ENCODE results near the gene REPS1.

The REPS1 gene

DNA sequence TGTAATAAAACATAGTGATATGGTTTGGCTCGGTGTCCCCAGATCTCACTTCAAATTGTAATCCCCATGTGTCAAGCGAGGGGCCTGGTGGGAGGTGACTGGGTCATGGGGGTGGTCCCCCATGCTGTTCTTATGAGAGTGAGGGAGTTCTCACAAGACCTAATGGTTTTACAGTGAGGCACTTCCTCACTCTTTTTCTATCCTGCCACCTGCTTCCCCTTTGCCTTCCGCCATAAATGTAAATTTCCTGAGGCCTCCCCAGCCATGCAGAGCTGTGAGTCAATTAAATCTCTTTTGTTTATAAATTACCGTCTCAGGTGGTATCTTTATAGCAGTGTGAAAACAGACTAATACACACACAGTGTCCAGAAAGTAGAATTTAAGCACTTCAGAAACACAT lies 78.5 kb downstream of the REPS1 start:
- Histone ChIP-seq H3K27ac (ENCODE audit: low read depth, low read length) (no peak overlapping the region), H3K9ac (ENCODE audit: low read depth in 1 of 2, low read length in 2 of 2) (no peak overlapping the region), H3K4me1 (ENCODE audit: control insufficient read depth in 1 of 2, insufficient read depth in 2 of 2, low read length in 2 of 2) (no peaks in the 10 kb centered on the region), H3K36me3 (ENCODE audit: control insufficient read depth in 1 of 2, insufficient read depth in 2 of 2, low read length in 2 of 2) (peaks cover 26 to 65% of the 10 kb centered on the region in 2 donors), H3K27me3 (ENCODE audit: control insufficient read depth in 1 of 2, insufficient read depth in 2 of 2, low read length in 2 of 2) (no peaks in the 10 kb centered on the region), H3K4me3 (ENCODE audit: low read depth in 1 of 2, low read length in 2 of 2) (no peak overlapping the region), H3K9me3 (ENCODE audit: control insufficient read depth in 1 of 2, low read length in 2 of 2) (no peaks in the 10 kb centered on the region)

DNA sequence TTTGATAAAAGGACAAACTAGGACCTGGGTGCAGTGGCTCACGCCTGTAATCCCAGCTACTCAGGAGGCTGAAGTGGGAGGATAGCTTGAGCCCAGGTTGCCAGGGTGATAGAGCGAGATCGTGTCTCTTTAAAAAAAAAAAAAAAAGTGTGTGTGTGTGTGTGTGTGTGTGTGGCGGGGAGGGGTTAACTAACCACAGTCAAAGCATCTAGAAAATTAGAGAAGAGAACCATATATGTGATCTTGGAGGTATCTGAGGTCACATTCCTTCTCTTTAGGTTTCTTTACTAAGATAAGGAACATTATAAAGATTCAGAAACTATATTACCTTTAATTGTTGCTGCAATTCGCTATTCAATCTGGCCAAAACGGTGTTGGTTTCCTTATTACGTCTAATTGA lies 80.9 kb downstream of the REPS1 start:
- H3K27me3 ChIP-seq (ENCODE audit: control insufficient read depth in 1 of 2, insufficient read depth in 2 of 2, low read length in 2 of 2) = no peaks in the 10 kb centered on the region
- no peak overlapping the region for H3K9ac ChIP-seq (ENCODE audit: low read depth in 1 of 2, low read length in 2 of 2)
- no peak overlapping the region for H3K27ac ChIP-seq (ENCODE audit: low read depth, low read length)
- peaks cover 19 to 57% of the 10 kb centered on the region in 2 donors for H3K36me3 ChIP-seq (ENCODE audit: control insufficient read depth in 1 of 2, insufficient read depth in 2 of 2, low read length in 2 of 2)
- no peak overlapping the region for H3K4me3 ChIP-seq (ENCODE audit: low read depth in 1 of 2, low read length in 2 of 2)
- no peaks in the 10 kb centered on the region for H3K9me3 ChIP-seq (ENCODE audit: control insufficient read depth in 1 of 2, low read length in 2 of 2)
- no peaks in the 10 kb centered on the region for H3K4me1 ChIP-seq (ENCODE audit: control insufficient read depth in 1 of 2, insufficient read depth in 2 of 2, low read length in 2 of 2)

DNA sequence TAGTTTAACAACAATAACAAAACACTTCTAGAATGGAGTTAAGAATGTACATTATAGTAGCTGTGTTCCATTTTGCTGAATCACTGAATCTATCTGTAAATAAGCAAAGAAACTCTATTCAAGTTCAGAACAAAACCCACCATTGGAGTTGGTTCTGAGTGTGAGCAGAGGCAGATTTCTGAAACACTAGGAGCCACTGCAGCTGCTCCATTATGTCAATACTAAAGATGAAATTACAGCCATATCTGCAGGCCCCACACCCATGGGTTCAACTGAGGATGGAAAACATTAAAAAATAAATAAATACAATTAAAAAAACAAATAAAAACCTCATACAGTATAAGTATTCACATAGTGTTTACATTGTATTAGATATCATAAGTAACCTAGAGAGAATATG lies 91.0 kb downstream of the REPS1 start:
- no peak overlapping the region for H3K4me3 ChIP-seq (ENCODE audit: low read depth in 1 of 2, low read length in 2 of 2)
- H3K4me1 ChIP-seq (ENCODE audit: control insufficient read depth in 1 of 2, insufficient read depth in 2 of 2, low read length in 2 of 2) = no peaks in the 10 kb centered on the region
- no peaks in the 10 kb centered on the region for H3K9me3 ChIP-seq (ENCODE audit: control insufficient read depth in 1 of 2, low read length in 2 of 2)
- peaks cover 13 to 18% of the 10 kb centered on the region in 2 donors for H3K36me3 ChIP-seq (ENCODE audit: control insufficient read depth in 1 of 2, insufficient read depth in 2 of 2, low read length in 2 of 2)
- H3K27me3 ChIP-seq (ENCODE audit: control insufficient read depth in 1 of 2, insufficient read depth in 2 of 2, low read length in 2 of 2) = no peaks in the 10 kb centered on the region
- H3K27ac ChIP-seq (ENCODE audit: low read depth, low read length) = no peak overlapping the region
- H3K9ac ChIP-seq (ENCODE audit: low read depth in 1 of 2, low read length in 2 of 2) = no peak overlapping the region

DNA sequence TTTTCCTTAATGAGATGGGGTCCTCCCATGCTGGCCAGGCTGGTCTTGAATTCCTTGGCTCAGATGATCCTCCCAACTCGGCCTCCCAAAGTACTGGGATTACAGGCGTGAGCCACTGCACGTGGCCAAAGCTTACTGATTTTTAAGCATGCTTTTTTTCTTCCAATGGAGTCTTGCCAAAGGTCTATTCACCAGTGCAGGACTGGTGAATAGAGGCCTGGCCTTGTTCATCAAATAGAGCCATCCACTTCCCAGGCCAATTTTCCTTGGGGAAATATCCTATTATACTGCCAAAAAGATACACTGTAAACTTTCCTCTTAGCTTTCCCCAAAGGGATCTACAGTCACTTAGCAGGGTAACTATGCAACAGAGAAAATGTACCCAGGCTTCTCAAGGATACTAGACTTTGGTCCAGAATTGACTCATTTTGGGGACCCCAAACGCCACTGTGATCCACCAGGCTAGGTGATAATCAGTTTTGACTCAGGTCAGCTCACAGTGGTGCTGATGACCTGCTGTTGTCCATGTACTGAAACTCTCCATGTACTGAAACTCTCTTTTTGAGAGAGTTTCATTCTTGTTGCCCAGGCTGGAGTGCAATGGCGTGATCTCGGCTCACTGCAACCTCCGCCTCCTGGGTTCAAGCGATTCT lies 91.8 kb downstream of the REPS1 start:
- no peaks in the 10 kb centered on the region for H3K27me3 ChIP-seq (ENCODE audit: control insufficient read depth in 1 of 2, insufficient read depth in 2 of 2, low read length in 2 of 2)
- H3K27ac ChIP-seq (ENCODE audit: low read depth, low read length) = no peak overlapping the region
- H3K9me3 ChIP-seq (ENCODE audit: control insufficient read depth in 1 of 2, low read length in 2 of 2) = no peaks in the 10 kb centered on the region
- peaks cover 8 to 18% of the 10 kb centered on the region in 2 donors for H3K36me3 ChIP-seq (ENCODE audit: control insufficient read depth in 1 of 2, insufficient read depth in 2 of 2, low read length in 2 of 2)
- no peak overlapping the region for H3K9ac ChIP-seq (ENCODE audit: low read depth in 1 of 2, low read length in 2 of 2)
- H3K4me1 ChIP-seq (ENCODE audit: control insufficient read depth in 1 of 2, insufficient read depth in 2 of 2, low read length in 2 of 2) = no peaks in the 10 kb centered on the region
- H3K4me3 ChIP-seq (ENCODE audit: low read depth in 1 of 2, low read length in 2 of 2) = no peak overlapping the region

DNA sequence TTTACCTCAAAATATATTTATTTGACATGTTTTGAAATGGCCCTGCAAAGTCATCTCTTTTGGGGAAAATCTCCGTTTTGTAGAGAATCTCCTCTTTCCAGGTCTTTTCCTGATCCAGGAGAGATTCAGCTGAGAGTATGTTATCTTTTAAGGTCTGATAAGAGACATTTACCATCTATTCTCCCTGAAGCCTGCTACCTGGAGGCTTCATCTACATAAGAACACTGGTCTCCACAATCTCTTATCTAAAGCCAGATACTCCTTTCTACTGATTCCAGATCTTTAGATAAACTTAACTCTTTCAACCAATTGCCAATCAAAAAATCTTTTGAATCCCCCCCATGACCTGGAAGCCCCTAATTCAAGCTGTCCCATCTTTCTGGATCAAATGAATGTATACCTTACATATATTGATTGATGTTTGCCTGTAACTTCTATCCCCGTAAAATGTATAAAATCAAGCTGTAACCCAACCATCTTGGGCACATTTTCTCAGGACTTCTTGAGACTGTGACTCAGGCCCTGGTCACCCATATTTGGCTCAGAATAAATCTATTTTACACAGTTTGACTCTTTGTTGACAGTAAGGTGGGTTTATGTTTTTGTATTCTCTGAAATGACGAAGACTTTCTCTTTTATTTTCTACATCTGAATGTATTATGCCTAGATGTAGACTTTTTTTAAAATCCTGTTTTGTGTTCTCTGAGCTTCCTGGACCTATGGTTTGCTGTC lies 96.6 kb downstream of the REPS1 start:
- no peak overlapping the region for H3K4me3 ChIP-seq (ENCODE audit: low read depth in 1 of 2, low read length in 2 of 2)
- H3K4me1 ChIP-seq (ENCODE audit: control insufficient read depth in 1 of 2, insufficient read depth in 2 of 2, low read length in 2 of 2) = no peaks in the 10 kb centered on the region
- peaks cover 0 to 6% of the 10 kb centered on the region in 2 donors for H3K36me3 ChIP-seq (ENCODE audit: control insufficient read depth in 1 of 2, insufficient read depth in 2 of 2, low read length in 2 of 2)

DNA sequence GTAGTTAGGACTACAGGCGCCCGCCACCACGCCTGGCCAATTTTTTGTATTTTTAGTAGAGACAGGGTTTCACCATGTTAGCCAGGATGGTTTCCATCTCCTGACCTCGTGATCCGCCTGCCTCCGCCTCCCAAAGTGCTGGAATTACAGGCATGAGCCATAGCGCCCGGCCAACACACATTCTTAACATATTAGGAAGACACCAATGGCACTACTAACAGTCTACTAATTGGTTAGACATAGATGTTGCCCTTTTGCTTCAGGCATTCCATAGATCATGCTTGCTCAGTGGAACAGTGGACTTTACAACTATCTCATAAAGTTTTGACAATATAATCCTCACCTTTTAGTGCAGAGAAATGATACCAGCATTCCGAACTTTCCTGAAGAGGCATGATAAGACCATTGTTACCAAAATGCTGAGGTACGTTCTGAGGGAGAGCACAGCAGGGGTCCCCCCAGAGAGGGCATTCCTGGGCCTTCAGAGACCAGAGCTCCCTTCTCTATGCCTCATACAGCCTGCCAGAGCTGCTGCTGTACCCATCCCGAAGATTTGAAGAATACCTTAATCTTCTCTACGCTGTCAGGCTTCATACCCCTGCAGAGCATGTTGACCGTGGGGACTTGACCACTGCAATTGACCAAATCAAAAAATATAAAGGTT lies 102.8 kb downstream of the REPS1 start:
- H3K4me3 ChIP-seq (ENCODE audit: low read depth in 1 of 2, low read length in 2 of 2) = no peak overlapping the region
- H3K4me1 ChIP-seq (ENCODE audit: control insufficient read depth in 1 of 2, insufficient read depth in 2 of 2, low read length in 2 of 2) = no peaks in the 10 kb centered on the region
- H3K9me3 ChIP-seq (ENCODE audit: control insufficient read depth in 1 of 2, low read length in 2 of 2) = no peaks in the 10 kb centered on the region
- H3K27ac ChIP-seq (ENCODE audit: low read depth, low read length) = no peak overlapping the region
- H3K36me3 ChIP-seq (ENCODE audit: control insufficient read depth in 1 of 2, insufficient read depth in 2 of 2, low read length in 2 of 2) = no peaks in the 10 kb centered on the region
- H3K27me3 ChIP-seq (ENCODE audit: control insufficient read depth in 1 of 2, insufficient read depth in 2 of 2, low read length in 2 of 2) = no peaks in the 10 kb centered on the region
- no peak overlapping the region for H3K9ac ChIP-seq (ENCODE audit: low read depth in 1 of 2, low read length in 2 of 2)

More for the DNA sequence above, 96.6 kb downstream of the REPS1 start:
- Histone ChIP-seq H3K27me3 (ENCODE audit: control insufficient read depth in 1 of 2, insufficient read depth in 2 of 2, low read length in 2 of 2) (no peaks in the 10 kb centered on the region), H3K27ac (ENCODE audit: low read depth, low read length) (no peak overlapping the region), H3K9me3 (ENCODE audit: control insufficient read depth in 1 of 2, low read length in 2 of 2) (no peaks in the 10 kb centered on the region), H3K9ac (ENCODE audit: low read depth in 1 of 2, low read length in 2 of 2) (no peak overlapping the region)

DNA sequence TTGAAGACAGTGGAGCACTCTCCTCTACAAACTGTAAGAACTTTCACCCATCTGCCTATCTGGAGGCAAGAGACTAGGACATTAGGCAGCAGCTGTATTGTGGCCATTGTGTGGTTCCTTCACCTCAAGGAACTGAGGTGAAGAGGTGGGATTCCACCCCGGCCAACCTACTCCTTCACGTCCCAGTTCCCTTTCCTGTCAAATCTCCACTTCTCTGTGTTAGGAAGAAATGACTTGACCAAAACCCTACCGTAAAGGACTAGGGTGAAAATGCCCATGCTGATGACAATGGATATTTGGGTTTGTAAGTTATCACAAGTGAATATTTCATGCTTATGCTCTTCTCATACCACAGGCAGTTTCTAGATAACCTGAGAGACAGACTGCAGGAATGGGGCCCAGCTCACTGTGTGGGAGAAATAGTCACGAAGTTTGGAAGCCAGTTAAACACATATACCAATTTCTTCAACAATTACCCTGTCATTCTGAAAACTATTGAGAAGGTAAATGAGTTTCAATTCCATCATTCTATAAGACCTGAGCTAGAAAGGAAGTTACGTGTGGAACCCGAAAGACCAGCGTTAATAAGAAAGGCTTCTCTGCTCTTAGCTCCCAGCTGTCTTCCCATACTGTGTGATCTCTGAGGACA lies 105.6 kb downstream of the REPS1 start:
- H3K27me3 ChIP-seq (ENCODE audit: control insufficient read depth in 1 of 2, insufficient read depth in 2 of 2, low read length in 2 of 2) = no peaks in the 10 kb centered on the region
- H3K9ac ChIP-seq (ENCODE audit: low read depth in 1 of 2, low read length in 2 of 2) = no peak overlapping the region
- no peak overlapping the region for H3K4me3 ChIP-seq (ENCODE audit: low read depth in 1 of 2, low read length in 2 of 2)
- H3K27ac ChIP-seq (ENCODE audit: low read depth, low read length) = no peak overlapping the region
- H3K36me3 ChIP-seq (ENCODE audit: control insufficient read depth in 1 of 2, insufficient read depth in 2 of 2, low read length in 2 of 2) = no peaks in the 10 kb centered on the region
- H3K4me1 ChIP-seq (ENCODE audit: control insufficient read depth in 1 of 2, insufficient read depth in 2 of 2, low read length in 2 of 2) = no peaks in the 10 kb centered on the region
- H3K9me3 ChIP-seq (ENCODE audit: control insufficient read depth in 1 of 2, low read length in 2 of 2) = no peaks in the 10 kb centered on the region

DNA sequence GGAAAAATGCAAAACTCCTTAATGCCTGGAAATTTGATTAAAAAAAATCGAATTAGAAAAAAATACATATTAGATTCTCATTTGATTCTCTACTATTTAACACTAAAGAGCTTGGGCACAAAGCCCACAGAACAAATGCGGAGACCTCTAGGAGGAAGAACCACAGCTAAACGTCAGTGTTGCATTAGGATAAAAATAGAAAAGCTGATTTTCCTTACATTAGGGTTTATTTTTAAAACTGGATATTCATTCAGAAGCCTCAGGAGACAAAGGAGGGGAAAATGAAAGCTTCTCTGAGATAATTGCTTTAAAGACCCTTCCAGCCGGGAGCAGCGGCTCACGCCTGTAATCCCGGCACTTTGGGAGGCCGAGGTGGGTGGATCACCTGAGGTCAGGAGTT lies 114.9 kb downstream of the REPS1 start:
- Histone ChIP-seq H3K36me3 (ENCODE audit: control insufficient read depth in 1 of 2, insufficient read depth in 2 of 2, low read length in 2 of 2) (no peaks in the 10 kb centered on the region), H3K4me1 (ENCODE audit: control insufficient read depth in 1 of 2, insufficient read depth in 2 of 2, low read length in 2 of 2) (no peaks in the 10 kb centered on the region), H3K27ac (ENCODE audit: low read depth, low read length) (no peak overlapping the region), H3K4me3 (ENCODE audit: low read depth in 1 of 2, low read length in 2 of 2) (no peak overlapping the region), H3K27me3 (ENCODE audit: control insufficient read depth in 1 of 2, insufficient read depth in 2 of 2, low read length in 2 of 2) (no peaks in the 10 kb centered on the region), H3K9ac (ENCODE audit: low read depth in 1 of 2, low read length in 2 of 2) (no peak overlapping the region), H3K9me3 (ENCODE audit: control insufficient read depth in 1 of 2, low read length in 2 of 2) (no peaks in the 10 kb centered on the region)

DNA sequence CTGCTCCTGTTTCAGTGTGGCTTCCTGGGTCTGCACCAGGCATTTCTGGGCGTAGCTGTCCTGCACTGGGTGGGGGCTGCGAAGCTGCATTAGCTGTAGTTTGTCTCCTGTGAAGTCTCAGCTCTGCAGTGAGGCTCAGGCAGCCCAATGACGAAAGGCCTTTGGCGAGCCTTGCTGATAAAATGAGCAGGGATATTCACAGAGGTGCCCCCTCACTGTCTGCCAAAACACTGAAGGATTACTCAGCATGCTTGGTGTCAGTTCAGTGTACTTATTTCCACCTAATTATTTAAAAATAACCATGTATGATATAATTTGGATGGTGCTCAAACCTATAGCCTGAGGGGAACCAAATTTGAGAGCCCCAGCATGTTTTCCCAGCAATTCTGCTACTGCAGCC lies 118.7 kb downstream of the REPS1 start:
- no peaks in the 10 kb centered on the region for H3K36me3 ChIP-seq (ENCODE audit: control insufficient read depth in 1 of 2, insufficient read depth in 2 of 2, low read length in 2 of 2)
- H3K4me3 ChIP-seq (ENCODE audit: low read depth in 1 of 2, low read length in 2 of 2) = no peak overlapping the region
- H3K9me3 ChIP-seq (ENCODE audit: control insufficient read depth in 1 of 2, low read length in 2 of 2) = no peaks in the 10 kb centered on the region
- H3K4me1 ChIP-seq (ENCODE audit: control insufficient read depth in 1 of 2, insufficient read depth in 2 of 2, low read length in 2 of 2) = no peaks in the 10 kb centered on the region
- no peak overlapping the region for H3K9ac ChIP-seq (ENCODE audit: low read depth in 1 of 2, low read length in 2 of 2)
- no peak overlapping the region for H3K27ac ChIP-seq (ENCODE audit: low read depth, low read length)
- H3K27me3 ChIP-seq (ENCODE audit: control insufficient read depth in 1 of 2, insufficient read depth in 2 of 2, low read length in 2 of 2) = no peaks in the 10 kb centered on the region

DNA sequence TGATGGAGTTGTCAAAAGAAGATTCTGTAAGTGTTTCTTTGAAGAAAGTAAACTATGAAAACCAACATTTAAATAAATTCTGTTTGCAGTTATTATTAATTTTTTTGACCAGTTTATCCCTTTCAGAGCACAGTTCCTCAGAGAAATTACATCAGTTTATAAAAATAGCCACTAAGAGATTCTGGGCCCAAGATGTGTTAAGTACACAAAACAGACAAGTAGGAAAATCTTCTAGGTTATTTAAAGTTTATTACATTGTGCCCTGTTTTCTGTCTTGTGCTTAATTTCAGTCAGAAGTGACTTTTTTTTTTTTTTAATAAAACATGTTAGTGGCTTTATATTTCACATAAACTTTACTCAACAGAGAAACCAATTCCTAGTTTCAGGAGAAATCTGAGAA lies 119.9 kb downstream of the REPS1 start:
- Histone ChIP-seq H3K4me3 (ENCODE audit: low read depth in 1 of 2, low read length in 2 of 2) (no peak overlapping the region), H3K27ac (ENCODE audit: low read depth, low read length) (no peak overlapping the region), H3K4me1 (ENCODE audit: control insufficient read depth in 1 of 2, insufficient read depth in 2 of 2, low read length in 2 of 2) (no peaks in the 10 kb centered on the region), H3K9ac (ENCODE audit: low read depth in 1 of 2, low read length in 2 of 2) (no peak overlapping the region), H3K9me3 (ENCODE audit: control insufficient read depth in 1 of 2, low read length in 2 of 2) (no peaks in the 10 kb centered on the region), H3K36me3 (ENCODE audit: control insufficient read depth in 1 of 2, insufficient read depth in 2 of 2, low read length in 2 of 2) (no peaks in the 10 kb centered on the region), H3K27me3 (ENCODE audit: control insufficient read depth in 1 of 2, insufficient read depth in 2 of 2, low read length in 2 of 2) (no peaks in the 10 kb centered on the region)

Measured in duodenal mucosa (tissue), 2 donors.